RWPE2 (cell line): ENCODE measurements around the gene FHOD3.
"Not testable (repeated sequence)": the region's sequence is repeated elsewhere in the genome, so short reads cannot be mapped to it uniquely, and the experiment has no call there.

Source experiments
- ATAC-seq: fragments of 200-7000 bp; cut with Tn5 transposase; 3 replicates; pipeline ENCODE4 v1.9.1; 2021; ENCODE audit warnings: low read depth
- DNase-seq: peaks from one replicate; pipeline ENCODE4 v3.0.0-alpha.2; 2020; ENCODE audit warnings: low spot score
- H3K27ac ChIP-seq: fragments of 450-650 bp; 2 replicates; pipeline ENCODE4 v1.5.1; 2017; ENCODE audit warnings: mild to moderate bottlenecking; ENCODE audit not compliant: poor library complexity, severe bottlenecking
- H3K27me3 ChIP-seq: fragments of 250-450 bp; sonication (Bioruptor Pico); 2 replicates; pipeline ENCODE4 v1.5.1; 2021; ENCODE audit warnings: mild to moderate bottlenecking, moderate library complexity; ENCODE audit not compliant: insufficient read depth, poor library complexity, severe bottlenecking
- H3K36me3 ChIP-seq: fragments of 250-450 bp; sonication (Bioruptor Pico); 2 replicates; pipeline ENCODE4 v1.5.1; 2020; ENCODE audit warnings: low read depth, mild to moderate bottlenecking, moderate library complexity
- H3K4me1 ChIP-seq: fragments of 250-450 bp; sonication (Bioruptor Pico); 2 replicates; pipeline ENCODE4 v1.5.1; 2021; ENCODE audit warnings: mild to moderate bottlenecking, moderate library complexity; ENCODE audit not compliant: insufficient read depth, poor library complexity, severe bottlenecking
- H3K4me3 ChIP-seq: fragments of 250-450 bp; sonication (Bioruptor Pico); 2 replicates; pipeline ENCODE4 v1.5.1; 2021; ENCODE audit warnings: mild to moderate bottlenecking, moderate library complexity; ENCODE audit not compliant: severe bottlenecking
- H3K9me3 ChIP-seq: fragments of 250-450 bp; sonication (Bioruptor Pico); 2 replicates; pipeline ENCODE4 v1.5.1; 2021; ENCODE audit warnings: mild to moderate bottlenecking, moderate library complexity; ENCODE audit not compliant: severe bottlenecking
- CTCF ChIP-seq: fragments of 450-650 bp; IDR thresholded peaks from one replicate; pipeline ENCODE4 v1.5.1; 2017; ENCODE audit warnings: mild to moderate bottlenecking, moderate library complexity; ENCODE audit not compliant: poor library complexity, severe bottlenecking

FHOD3 gene

GRCh38 chr18:36545821-36546427 lies 248.4 kb downstream of the FHOD3 start:
- Histone ChIP-seq H3K27ac (no peak overlapping the region), H3K4me3 (no peak overlapping the region), H3K27me3 (no peaks in the 10 kb centered on the region), H3K9me3 (no peaks in the 10 kb centered on the region), H3K4me1 (peaks cover 10% of the 10 kb centered on the region), H3K36me3 (no peaks in the 10 kb centered on the region)
- ATAC-seq, result no peak
- TF ChIP-seq CTCF, result no peak
- DNase-seq, result no peak

GRCh38 chr18:36546876-36547275 lies 249.4 kb downstream of the FHOD3 start:
- Histone ChIP-seq H3K4me3 (no peak overlapping the region), H3K36me3 (no peaks in the 10 kb centered on the region), H3K9me3 (no peaks in the 10 kb centered on the region), H3K27ac (no peak overlapping the region), H3K4me1 (peaks cover 10% of the 10 kb centered on the region), H3K27me3 (no peaks in the 10 kb centered on the region)
- DNase-seq, result no peak
- ATAC-seq, result no peak
- no peak for TF ChIP-seq CTCF

GRCh38 chr18:36547544-36547943 lies 250.0 kb downstream of the FHOD3 start:
- Histone ChIP-seq H3K9me3 (no peaks in the 10 kb centered on the region), H3K4me3 (no peak overlapping the region), H3K4me1 (peaks cover 10% of the 10 kb centered on the region), H3K27ac (no peak overlapping the region), H3K36me3 (no peaks in the 10 kb centered on the region), H3K27me3 (no peaks in the 10 kb centered on the region)
- ATAC-seq, result no peak
- no peak for DNase-seq
- TF ChIP-seq CTCF, result no peak

- H3K36me3 ChIP-seq, ATAC-seq, H3K27ac ChIP-seq, H3K4me3 ChIP-seq, H3K4me1 ChIP-seq, H3K27me3 ChIP-seq, H3K9me3 ChIP-seq, DNase-seq: not testable (repeated sequence)
Measured at GRCh38 chr18:36551274-36551673, 253.8 kb downstream of the FHOD3 start.

- Histone ChIP-seq H3K27me3 (no peaks in the 10 kb centered on the region), H3K4me3 (no peak overlapping the region), H3K27ac (no peak overlapping the region), H3K36me3 (no peaks in the 10 kb centered on the region), H3K4me1 (no peaks in the 10 kb centered on the region), H3K9me3 (no peaks in the 10 kb centered on the region)
- TF ChIP-seq CTCF, result no peak
- ATAC-seq (no peak), DNase-seq (no peak)
Measured at GRCh38 chr18:36558234-36558633, 260.7 kb downstream of the FHOD3 start.
